ENCODE measurements around the gene INO80D. TPM values are rescaled to one million over a fixed set of nuclear protein-coding genes. Genes with fewer than 3 reads are reported as not detected.
"Not testable (repeated sequence)": the region's sequence is repeated elsewhere in the genome, so short reads cannot be mapped to it uniquely, and the experiment has no call there.

Gene INO80D
- total RNA-seq, 1 experiment from 2014 or later: 21.7 TPM

- intact Hi-C loops (cut with micrococcal nuclease; ENCODE audit: unreplicated experiment): no loop called here
- Histone ChIP-seq H3K36me3 (ENCODE audit: insufficient read depth, low read length, poor library complexity, severe bottlenecking) (no peaks in the 10 kb centered on the region), H3K27ac (ENCODE audit: low read depth, low read length, poor library complexity, severe bottlenecking) (no peak overlapping the region), H3K4me3 (ENCODE audit: low read depth, low read length, poor library complexity, severe bottlenecking) (no peak overlapping the region), H3K9me3 (ENCODE audit: low read depth, low read length, poor library complexity, severe bottlenecking) (no peaks in the 10 kb centered on the region), H3K27me3 (replicated peaks; ENCODE audit: insufficient read depth, low read depth, low read length, poor library complexity) (no peaks in the 10 kb centered on the region), H3K4me1 (ENCODE audit: insufficient read depth, low read length, poor library complexity, severe bottlenecking) (no peaks in the 10 kb centered on the region)
- TF ChIP-seq CTCF (conservative IDR thresholded peaks at IDR 0.05; ENCODE audit: low read depth, low read length): no peak
- no peak for TF ChIP-seq EZH2 (IDR thresholded peaks at IDR 0.05; ENCODE audit: borderline replicate concordance, low read depth, low read length, poor library complexity, severe bottlenecking)
- ChIA-PET CTCF (no interaction called here), POLR2A (ENCODE audit: low non-redundant PET) (no interaction called here)
- BruUV-seq (replicated peaks): no TSS peak
- DNase-seq (ENCODE audit: low spot score): no peak
These were observed 101.6 kb downstream of the INO80D start for GRCh38 chr2:205984381-205984780.

DNA sequence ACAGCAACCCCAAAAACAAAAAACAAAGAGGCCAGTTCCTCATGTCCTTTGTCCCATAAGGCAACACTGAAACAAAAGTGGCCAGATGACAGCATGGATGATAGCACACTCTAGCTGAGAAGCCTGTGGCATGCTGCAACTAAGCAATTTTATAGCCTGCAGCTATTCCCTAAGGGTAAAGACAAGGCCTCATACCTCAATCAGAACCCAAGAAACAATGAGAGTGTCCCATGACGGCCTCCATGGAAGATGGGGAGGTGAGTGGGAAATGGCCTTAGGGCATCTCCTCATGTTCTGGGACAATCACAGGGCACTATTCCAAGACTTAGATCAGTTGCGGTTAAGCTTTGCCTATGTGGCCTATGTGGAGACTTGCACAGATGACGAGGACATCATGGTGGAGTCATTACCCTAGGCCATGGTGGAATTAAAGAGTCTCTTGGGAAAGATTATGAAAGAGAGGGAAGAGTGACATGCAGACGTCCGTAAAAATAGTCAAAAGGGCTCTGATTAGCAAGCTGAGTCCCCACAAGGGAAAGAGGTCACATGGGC is 103.1 kb downstream of the INO80D start:
- no peak overlapping the region for H3K4me3 ChIP-seq (ENCODE audit: low read depth, low read length, poor library complexity, severe bottlenecking)
- no peaks in the 10 kb centered on the region for H3K36me3 ChIP-seq (ENCODE audit: insufficient read depth, low read length, poor library complexity, severe bottlenecking)
- no peak overlapping the region for H3K27ac ChIP-seq (ENCODE audit: low read depth, low read length, poor library complexity, severe bottlenecking)
- no TSS peak for BruUV-seq (replicated peaks)
- intact Hi-C loops (cut with micrococcal nuclease; ENCODE audit: unreplicated experiment): no loop called here
- ChIA-PET CTCF (no interaction called here), POLR2A (ENCODE audit: low non-redundant PET) (no interaction called here)
- H3K27me3 ChIP-seq (replicated peaks; ENCODE audit: insufficient read depth, low read depth, low read length, poor library complexity): no peaks in the 10 kb centered on the region
- DNase-seq (ENCODE audit: low spot score): no peak
- TF ChIP-seq CTCF (conservative IDR thresholded peaks at IDR 0.05; ENCODE audit: low read depth, low read length): no peak
- no peak for TF ChIP-seq EZH2 (IDR thresholded peaks at IDR 0.05; ENCODE audit: borderline replicate concordance, low read depth, low read length, poor library complexity, severe bottlenecking)
- H3K9me3 ChIP-seq (ENCODE audit: low read depth, low read length, poor library complexity, severe bottlenecking): no peaks in the 10 kb centered on the region
- H3K4me1 ChIP-seq (ENCODE audit: insufficient read depth, low read length, poor library complexity, severe bottlenecking): no peaks in the 10 kb centered on the region

DNA sequence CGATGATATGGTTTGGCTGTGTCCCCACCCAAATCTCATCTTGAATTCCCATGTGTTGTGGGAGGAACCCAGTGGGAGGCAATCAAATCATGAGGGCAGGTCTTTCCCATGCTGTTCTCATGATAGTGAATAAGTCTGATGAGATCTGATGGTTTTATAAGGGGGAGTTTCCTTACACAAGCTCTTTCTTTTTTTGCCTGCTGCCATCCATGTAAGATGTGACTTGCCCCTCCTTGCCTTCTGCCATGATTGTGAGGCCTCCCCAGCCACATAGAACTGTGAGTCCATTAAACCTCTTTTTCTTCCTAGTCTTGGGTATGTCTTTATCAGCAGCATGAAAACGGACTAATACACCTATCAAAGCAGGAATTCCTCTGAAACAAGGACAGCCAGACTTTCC is 107.2 kb downstream of the INO80D start:
- intact Hi-C loops (cut with micrococcal nuclease; ENCODE audit: unreplicated experiment); H3K4me1 ChIP-seq (ENCODE audit: insufficient read depth, low read length, poor library complexity, severe bottlenecking); H3K4me3 ChIP-seq (ENCODE audit: low read depth, low read length, poor library complexity, severe bottlenecking); H3K36me3 ChIP-seq (ENCODE audit: insufficient read depth, low read length, poor library complexity, severe bottlenecking); H3K27ac ChIP-seq (ENCODE audit: low read depth, low read length, poor library complexity, severe bottlenecking); POLR2A ChIA-PET (ENCODE audit: low non-redundant PET); BruUV-seq (replicated peaks); H3K27me3 ChIP-seq (replicated peaks; ENCODE audit: insufficient read depth, low read depth, low read length, poor library complexity); DNase-seq (ENCODE audit: low spot score); CTCF ChIA-PET; H3K9me3 ChIP-seq (ENCODE audit: low read depth, low read length, poor library complexity, severe bottlenecking): not testable (repeated sequence)

DNA sequence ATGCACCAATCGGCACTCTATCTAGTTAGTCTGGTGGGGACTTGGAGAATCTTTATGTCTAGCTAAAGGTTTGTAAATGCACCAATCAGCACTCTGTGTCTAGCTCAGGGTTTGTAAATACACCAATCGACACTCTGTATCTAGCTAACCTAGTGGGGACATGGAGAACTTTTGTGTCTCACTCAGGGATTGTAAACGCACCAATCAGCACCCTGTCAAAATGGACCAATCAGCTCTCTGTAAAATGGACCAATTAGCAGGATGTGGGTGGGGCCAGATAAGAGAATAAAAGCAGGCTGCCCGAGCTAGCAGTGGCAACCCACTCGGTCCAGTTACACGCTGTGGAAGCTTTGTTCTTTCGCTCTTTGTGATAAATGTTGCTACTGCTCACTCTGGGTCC is 108.3 kb downstream of the INO80D start:
- H3K36me3 ChIP-seq (ENCODE audit: insufficient read depth, low read length, poor library complexity, severe bottlenecking); H3K4me1 ChIP-seq (ENCODE audit: insufficient read depth, low read length, poor library complexity, severe bottlenecking); POLR2A ChIA-PET (ENCODE audit: low non-redundant PET); H3K4me3 ChIP-seq (ENCODE audit: low read depth, low read length, poor library complexity, severe bottlenecking); DNase-seq (ENCODE audit: low spot score); H3K27me3 ChIP-seq (replicated peaks; ENCODE audit: insufficient read depth, low read depth, low read length, poor library complexity); intact Hi-C loops (cut with micrococcal nuclease; ENCODE audit: unreplicated experiment); H3K9me3 ChIP-seq (ENCODE audit: low read depth, low read length, poor library complexity, severe bottlenecking); CTCF ChIA-PET; BruUV-seq (replicated peaks); H3K27ac ChIP-seq (ENCODE audit: low read depth, low read length, poor library complexity, severe bottlenecking): not testable (repeated sequence)

DNA sequence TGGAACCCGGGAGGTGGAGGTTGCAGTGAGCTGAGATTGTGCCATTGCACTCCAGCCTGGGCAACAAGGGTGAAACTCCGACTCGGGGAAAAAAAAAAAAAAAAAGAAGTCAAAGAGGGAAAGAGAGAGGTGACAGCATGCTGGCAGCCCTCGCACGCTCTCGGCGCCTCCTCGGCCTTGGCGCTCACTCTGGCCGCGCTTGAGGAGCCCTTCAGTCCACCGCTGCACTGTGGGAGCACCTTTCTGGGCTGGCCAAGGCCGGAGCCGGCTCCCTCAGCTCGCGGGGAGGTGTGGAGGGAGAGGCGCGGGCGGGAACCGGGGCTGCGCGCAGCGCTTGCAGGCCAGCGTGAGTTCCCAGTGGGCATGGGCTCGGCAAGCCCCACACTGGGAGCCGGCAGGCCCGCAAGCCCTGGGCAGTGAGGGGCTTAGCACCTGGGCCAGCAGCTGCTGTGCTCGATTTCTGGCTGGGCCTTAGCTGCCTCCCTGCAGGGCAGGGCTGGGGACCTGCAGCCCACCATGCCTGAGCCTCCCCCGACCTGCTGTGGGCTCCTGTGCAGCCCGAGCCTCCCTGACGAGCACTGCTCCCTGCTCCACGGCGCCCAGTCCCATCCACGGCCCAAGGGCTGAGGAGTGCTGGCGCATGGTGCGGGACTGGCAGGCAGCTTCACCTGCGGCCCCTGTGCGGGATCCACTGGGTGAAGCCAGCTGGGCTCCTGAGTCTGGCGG is 108.9 kb downstream of the INO80D start:
- CTCF ChIA-PET; H3K27me3 ChIP-seq (replicated peaks; ENCODE audit: insufficient read depth, low read depth, low read length, poor library complexity); H3K4me3 ChIP-seq (ENCODE audit: low read depth, low read length, poor library complexity, severe bottlenecking); intact Hi-C loops (cut with micrococcal nuclease; ENCODE audit: unreplicated experiment); POLR2A ChIA-PET (ENCODE audit: low non-redundant PET); BruUV-seq (replicated peaks); H3K4me1 ChIP-seq (ENCODE audit: insufficient read depth, low read length, poor library complexity, severe bottlenecking); H3K36me3 ChIP-seq (ENCODE audit: insufficient read depth, low read length, poor library complexity, severe bottlenecking); H3K9me3 ChIP-seq (ENCODE audit: low read depth, low read length, poor library complexity, severe bottlenecking); H3K27ac ChIP-seq (ENCODE audit: low read depth, low read length, poor library complexity, severe bottlenecking); DNase-seq (ENCODE audit: low spot score): not testable (repeated sequence)
